IPS DF 19.7 (cell line): ENCODE data around the gene AKAIN1.

ENCODE experiments used
- DNase-seq: peaks from one replicate; pipeline ENCODE4 v3.0.0-alpha.2; 2013; ENCODE audit warnings: low read depth, low spot score

AKAIN1 gene, protein sequence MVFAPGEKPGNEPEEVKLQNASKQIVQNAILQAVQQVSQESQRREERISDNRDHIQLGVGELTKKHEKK

DNA sequence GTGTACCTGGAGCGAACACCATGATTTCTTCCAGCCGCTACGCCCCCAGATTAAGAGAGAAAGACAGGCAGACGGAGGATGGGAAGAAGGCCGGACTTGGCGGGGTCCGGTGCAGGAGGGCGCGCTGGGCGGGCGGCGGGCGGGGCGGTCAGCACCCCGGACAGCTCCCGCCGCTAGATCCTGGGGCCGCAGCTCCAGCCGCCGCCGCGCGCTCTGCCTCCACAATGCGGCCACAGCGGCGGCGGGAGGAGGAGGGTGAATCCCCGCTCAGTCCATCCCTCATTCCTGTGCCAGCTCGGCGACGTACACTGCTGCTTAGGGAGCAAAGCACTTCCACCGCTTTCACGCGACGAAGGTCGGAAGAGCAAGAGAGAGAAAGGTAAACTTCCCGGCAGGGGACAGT, at the start of gene AKAIN1:
Gene AKAIN1, minus strand, starts transcription at position 226 of the 403 bp plus-strand sequence. Its CDS starts 204 bp downstream, at position 22.
- DNase-seq = no peak

- no peak for DNase-seq
Observed at GRCh38 chr18:5244941-5245340, 47.9 kb upstream of the AKAIN1 start.

DNA sequence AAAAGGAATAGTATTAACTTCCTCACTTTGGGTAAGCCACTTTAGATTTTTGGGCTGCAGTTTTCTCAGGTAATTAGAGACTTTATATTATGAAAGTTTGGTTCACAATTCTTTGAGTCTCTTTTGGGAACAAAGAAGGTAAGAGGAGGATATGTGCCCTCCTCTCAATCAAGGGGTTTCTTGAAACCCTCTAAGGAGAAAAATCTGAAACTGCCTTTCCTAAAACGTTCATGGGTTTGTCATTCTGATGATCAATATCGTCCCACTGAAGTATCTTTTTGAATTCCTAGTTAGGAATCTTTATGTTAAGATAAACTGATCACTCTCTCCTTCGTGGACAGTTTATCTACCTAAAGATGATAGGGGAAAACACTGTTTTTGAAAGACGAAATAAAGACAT, 42.4 kb upstream of the AKAIN1 start:
- no peak for DNase-seq

DNA sequence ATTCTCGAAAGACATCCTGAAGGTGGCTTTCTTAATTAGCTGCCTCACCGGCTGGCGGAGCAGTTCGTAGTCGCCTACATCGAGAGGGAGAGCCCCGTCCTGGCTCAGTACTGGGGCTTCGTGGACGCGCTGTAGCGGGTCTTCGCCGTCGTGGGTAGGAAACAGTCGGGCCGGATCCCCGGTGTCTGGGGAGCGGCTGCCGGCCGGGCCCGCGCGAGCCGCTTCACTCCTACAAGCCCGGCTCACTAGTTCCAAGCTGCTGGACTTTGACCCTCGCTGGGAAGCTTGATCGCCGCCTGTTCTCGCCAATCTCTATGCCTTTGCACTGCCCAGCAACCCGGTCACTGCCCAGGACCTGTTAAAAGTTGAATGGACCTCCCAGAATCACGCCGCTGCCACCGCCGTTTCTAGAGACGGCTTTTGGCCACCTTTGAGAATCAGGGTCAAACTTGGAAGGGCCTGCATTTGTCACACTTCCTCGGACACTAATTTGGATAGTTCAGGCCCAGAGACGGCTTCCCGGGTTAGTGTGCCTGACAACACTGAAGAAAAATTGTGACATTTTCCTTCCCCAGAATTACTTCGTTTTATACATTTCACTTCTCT, 41.4 kb upstream of the AKAIN1 start:
- DNase-seq = no peak

DNA sequence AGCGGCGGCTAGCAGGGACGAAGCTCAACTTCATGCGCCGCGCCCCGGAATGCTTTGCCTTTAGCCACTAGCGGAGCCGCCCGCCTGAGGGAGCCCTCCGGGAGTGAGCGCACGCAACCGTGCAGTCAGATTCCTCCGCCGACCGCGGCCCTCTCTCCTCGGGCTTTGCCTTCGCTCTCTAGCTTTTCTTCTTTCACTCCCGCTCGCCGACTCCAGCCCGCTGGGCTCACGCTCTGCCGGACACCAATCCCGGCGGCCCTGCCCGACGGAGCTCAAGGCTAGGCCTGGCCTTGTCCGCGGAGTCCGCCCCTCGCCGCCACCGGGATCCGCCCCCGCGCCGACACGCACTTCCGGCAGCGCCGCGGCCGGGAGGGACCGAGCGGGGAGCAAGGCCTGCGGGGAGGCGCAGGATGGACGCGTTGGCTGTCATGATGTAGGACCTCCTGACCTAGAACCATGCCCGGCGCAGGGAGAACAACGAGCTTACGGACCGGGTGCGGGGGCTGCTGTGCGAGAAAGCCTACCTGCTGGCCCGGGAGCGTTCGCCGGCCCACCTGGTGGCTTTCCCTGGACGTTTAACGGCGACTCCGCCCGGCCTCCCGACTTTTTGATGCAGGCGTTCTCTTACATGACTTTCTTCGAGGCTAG, 40.8 kb upstream of the AKAIN1 start:
- DNase-seq = peak; percentile 35

- no peak for DNase-seq
Observed at GRCh38 chr18:5237083-5237722, 40.1 kb upstream of the AKAIN1 start.

DNA sequence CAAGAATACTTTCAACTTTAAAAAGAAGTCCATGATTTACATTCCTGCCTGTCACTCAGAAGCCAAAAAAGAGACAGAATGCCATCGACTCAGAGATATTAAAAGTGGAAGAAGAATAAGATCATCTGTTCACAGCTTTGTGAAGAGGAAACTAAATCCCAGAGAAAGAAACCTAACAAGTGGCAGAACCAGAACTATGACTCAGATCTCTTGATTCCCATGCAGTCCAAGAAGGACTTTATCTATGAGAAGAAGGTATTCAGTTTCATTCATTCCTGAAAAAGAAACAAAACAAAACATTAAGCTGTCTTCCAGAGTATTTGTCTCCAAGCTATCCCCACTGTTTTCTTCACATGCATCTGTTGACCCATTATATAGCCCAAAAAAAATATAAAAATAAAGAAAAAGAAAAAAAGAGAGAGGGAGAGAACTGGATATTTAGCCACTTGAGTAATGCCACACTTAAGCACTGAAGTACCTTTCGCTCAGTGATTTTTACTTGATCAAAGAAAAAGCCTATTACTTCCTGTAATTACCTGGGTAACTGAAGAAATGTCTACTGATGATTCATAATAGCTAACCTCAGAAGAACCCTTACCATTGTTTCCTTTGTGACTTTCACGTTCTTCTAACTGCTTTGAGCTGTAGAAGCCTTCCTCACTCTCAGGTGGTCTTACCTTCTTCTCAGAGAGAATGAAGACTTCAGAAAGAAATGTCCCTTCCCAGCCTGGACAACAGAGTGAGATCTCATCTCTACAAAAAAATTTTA, 17.7 kb upstream of the AKAIN1 start:
- DNase-seq = no peak

GRCh38 chr18:5207471-5208150, 10.6 kb upstream of the AKAIN1 start:
- DNase-seq = no peak

DNA sequence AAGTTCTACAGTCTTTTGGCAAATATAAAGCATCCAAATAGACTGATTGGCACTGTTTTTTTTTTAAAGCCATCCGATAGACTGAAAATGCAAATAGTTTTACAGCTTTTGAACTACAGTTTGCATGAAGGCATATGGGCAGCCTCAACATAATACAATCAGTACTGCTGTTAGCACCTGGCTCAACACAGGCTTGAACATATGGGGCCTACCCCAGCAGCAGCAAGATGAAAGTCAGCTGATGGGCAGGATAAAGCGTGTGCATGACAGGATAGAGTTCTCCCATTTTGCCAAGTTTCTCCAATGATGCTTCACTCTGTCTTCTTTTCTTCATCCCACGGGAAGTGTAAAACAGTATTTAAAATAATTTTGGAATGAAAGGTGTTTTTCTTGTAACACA, 1.3 kb upstream of the AKAIN1 start:
- no peak for DNase-seq

GRCh38 chr18:5197461-5197860, 404 bp upstream of the AKAIN1 start:
- DNase-seq = no peak

- DNase-seq = no peak
Observed at GRCh38 chr18:5196253-5197031, 615 bp downstream of the AKAIN1 start.

GRCh38 chr18:5195656-5196055, 1.4 kb downstream of the AKAIN1 start:
- no peak for DNase-seq

DNA sequence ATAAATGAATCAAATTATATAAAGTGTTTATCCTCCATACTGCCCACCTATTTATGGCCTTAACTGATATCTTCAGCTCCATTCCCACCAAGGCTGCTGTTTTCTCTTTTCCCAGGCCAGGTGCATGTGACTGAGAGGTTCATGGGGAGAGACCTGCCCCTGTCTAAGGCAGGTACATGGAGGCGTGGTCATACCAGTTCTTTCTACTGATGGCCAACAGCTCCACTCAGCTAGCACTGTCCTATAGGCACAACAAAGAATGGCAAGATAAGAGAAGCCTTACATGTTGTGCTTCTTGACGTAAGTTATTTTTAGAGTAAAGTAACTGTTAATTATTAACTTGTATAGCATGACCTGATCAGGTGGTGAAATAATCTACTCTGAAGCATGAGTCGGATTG, 16.8 kb downstream of the AKAIN1 start:
- DNase-seq = no peak

DNA sequence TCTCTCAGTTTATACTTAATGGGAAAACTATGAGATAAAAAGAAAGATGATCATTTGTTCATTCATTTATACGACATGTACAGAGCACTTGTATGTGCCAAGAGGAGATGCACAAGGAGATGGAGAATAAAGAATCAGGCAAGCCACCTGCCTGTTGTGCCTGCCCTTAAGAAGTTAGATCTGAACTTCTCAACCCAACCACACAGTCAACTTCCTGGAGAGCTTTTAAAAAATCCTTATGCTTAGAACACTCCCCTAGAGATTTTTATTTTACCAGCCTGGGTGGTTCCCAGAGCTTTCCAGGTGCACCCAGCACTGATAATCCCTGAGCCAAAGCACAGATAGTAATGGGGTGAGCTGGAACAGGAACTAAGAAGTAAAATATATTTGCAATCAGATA, 18.5 kb downstream of the AKAIN1 start:
- DNase-seq = no peak

- DNase-seq = no peak
Observed at GRCh38 chr18:5175378-5175777, 21.7 kb downstream of the AKAIN1 start.

DNA sequence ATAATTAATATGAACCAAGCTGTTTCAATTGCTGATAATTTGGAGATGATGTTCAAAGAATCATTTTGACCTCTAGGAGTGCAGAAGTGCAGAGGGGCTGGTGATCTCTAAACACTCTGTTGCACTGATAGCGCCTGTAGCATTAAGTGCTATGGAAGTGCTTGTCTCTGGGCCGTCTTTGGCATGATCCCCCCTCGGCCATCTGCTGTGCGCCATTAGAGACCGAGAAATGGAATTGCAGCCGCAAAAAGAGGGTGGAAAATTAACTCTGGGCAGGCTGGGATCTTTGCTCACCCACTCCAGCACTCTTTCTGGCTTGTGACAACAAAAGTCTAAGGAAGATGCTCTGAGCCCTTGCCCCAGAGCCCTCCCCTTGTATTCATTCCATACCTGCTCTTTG, 23.4 kb downstream of the AKAIN1 start:
- DNase-seq = no peak

- no peak for DNase-seq
Observed at GRCh38 chr18:5173236-5173635, 23.8 kb downstream of the AKAIN1 start.

DNA sequence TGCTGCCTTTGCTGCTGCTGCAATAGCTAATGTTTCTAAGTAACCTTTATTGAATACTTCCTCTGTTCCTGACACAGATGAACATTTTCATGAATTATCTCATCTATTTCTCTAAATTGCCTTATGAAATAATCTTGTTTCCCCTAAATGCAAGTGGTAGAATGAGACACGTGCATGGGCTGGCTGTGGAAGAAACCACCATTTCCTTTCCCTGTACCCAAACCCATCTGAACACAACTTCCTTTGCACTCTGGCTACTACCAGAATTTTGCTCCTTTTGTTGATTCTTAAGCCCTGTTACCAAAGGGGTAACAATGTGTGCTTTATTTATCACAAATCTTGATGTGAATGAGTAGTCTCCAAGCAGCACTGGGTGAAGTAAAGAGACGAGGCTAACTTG, 29.2 kb downstream of the AKAIN1 start:
- DNase-seq = no peak

DNA sequence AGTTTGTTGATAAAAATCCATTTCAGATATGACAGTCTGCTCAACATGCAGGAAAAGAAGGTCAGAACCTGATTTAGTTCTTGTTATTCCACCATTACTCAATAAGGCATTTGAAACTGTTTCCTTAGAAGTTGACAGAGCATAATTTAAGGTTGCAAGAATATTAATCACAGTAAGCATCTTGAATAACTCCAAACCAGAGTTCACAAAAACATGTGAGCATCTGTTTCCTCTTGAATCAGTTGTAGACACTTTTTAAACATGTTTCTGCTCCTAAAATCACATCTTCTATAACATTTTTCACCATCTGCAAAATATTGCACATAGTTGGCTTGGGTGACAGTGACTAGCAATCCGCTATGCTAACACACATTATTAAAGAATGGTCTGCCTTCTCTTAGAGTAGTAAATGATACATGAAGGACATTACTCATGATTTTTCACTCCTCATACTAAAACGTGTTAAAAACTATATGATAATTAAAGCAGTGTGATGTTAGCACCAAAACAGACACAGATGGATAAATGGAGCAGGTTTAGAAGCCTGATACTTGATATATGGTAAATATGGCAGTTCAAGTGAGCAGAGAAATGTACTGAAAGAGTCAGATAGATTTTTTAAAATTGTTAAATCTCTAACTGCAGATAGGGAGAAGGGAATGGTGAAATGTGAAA, 30.3 kb downstream of the AKAIN1 start:
- no peak for DNase-seq

DNA sequence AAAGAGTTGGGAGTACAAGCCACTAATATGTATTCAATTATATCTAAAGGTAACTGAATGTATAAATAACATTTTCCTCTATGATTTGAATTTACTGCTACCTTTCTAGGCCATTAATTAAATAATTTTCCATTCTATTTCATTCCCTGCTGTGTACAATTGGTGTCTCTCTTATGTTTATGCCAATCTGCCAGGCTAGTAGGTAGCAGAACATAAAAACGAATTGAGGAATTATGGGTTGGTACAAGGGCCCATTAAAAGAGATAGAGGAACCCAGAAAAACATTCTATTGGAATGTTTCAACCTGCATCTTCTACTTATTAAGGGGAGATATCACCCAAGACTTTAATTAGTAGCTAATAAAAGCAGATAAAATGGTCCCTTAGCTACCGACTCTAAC, 32.2 kb downstream of the AKAIN1 start:
- no peak for DNase-seq
